Common myeloid progenitor, CD34-positive (primary cell): ENCODE results near the gene PDZD7.

ENCODE experiments used
- CTCF ChIA-PET: fragments of 350-600 bp; sonication (Branson Sonifier 250); formaldehyde crosslinking; loops from one replicate; lab custom pipeline; 2021; ENCODE audit warnings: antibody characterized with exemption; lab: Charles Lee
- POLR2A ChIA-PET: fragments of 350-600 bp; sonication (Branson Sonifier 250); formaldehyde crosslinking; loops from one replicate; lab custom pipeline; 2021; ENCODE audit warnings: antibody characterized with exemption; lab: Charles Lee
- DNase-seq, 3 donors: peaks; one replicate each; pipeline versions ENCODE4 v3.0.0 to v3.0.0-alpha.2; 2013
- H3K27ac ChIP-seq, 2 experiments: 1 replicate in 1 of 2; 2 replicates in 1 of 2; pipeline ENCODE4 v1.7.0; 2013; ENCODE audit warnings: inconsistent platforms in 2 of 2, low read length in 2 of 2, mild to moderate bottlenecking in 2 of 2, low read depth in 1 of 2, moderate library complexity in 1 of 2; ENCODE audit not compliant: severe bottlenecking in 2 of 2, insufficient read depth in 1 of 2, poor library complexity in 1 of 2
- H3K27me3 ChIP-seq, 5 experiments: replicated peaks in 2 of 5; 1 replicate in 3 of 5; 2 replicates in 2 of 5; pipeline versions ENCODE4 v1.6.1 to v1.7.0; 2013; ENCODE audit warnings: low read length in 4 of 5, mild to moderate bottlenecking in 2 of 5, moderate library complexity in 2 of 5, inconsistent platforms in 1 of 5; ENCODE audit not compliant: insufficient read depth in 5 of 5, control insufficient read depth in 4 of 5
- H3K36me3 ChIP-seq, 4 experiments: 1 replicate in 2 of 4; 2 replicates in 2 of 4; pipeline versions ENCODE4 v1.6.1 to v1.7.0; 2013; ENCODE audit warnings: low read length in 3 of 4, control low read depth in 1 of 4, mild to moderate bottlenecking in 1 of 4; ENCODE audit not compliant: control insufficient read depth in 4 of 4, insufficient read depth in 4 of 4
- H3K4me1 ChIP-seq, 4 experiments: 1 replicate in 3 of 4; 2 replicates in 1 of 4; pipeline versions ENCODE4 v1.6.1 to v1.7.1; 2013; ENCODE audit warnings: low read length in 3 of 4, mild to moderate bottlenecking in 3 of 4, control low read depth in 1 of 4, inconsistent platforms in 1 of 4, moderate library complexity in 1 of 4; ENCODE audit not compliant: control insufficient read depth in 4 of 4, insufficient read depth in 4 of 4; ENCODE audit errors: control extremely low read depth in 1 of 4
- H3K4me3 ChIP-seq, 7 experiments: 1 replicate in 4 of 7; 2 replicates in 3 of 7; pipeline versions ENCODE4 v1.5.1 to v1.7.0; 2013; ENCODE audit warnings: mild to moderate bottlenecking in 7 of 7, low read length in 6 of 7, moderate library complexity in 6 of 7, inconsistent platforms in 2 of 7, low read depth in 2 of 7, control low read depth in 1 of 7; ENCODE audit not compliant: insufficient read depth in 4 of 7, control insufficient read depth in 1 of 7; ENCODE audit errors: extremely low read depth in 1 of 7
- H3K9me3 ChIP-seq, 5 experiments: 1 replicate in 4 of 5; 2 replicates in 1 of 5; pipeline versions ENCODE4 v1.6.1 to v1.7.1; 2013; ENCODE audit warnings: low read length in 4 of 5, mild to moderate bottlenecking in 2 of 5, inconsistent platforms in 1 of 5, low read depth in 1 of 5, moderate library complexity in 1 of 5; ENCODE audit not compliant: control insufficient read depth in 4 of 5, insufficient read depth in 2 of 5; ENCODE audit errors: control extremely low read depth in 1 of 5
- WGBS: methylation state at CpG from one replicate; pipeline ENCODE4 v1.1.5; 2013; ENCODE audit not compliant: insufficient coverage; 5-methylcytosine and 5-hydroxymethylcytosine counted together

PDZD7 gene

GRCh38 chr10:101007099-101007711 lies 23.7 kb downstream of the PDZD7 start:
- DNase-seq, result peak in 1 of 3 donors; percentile 16
- WGBS, result 93% methylated on average over 6 of the region's 11 CpGs
- CTCF ChIA-PET, result interaction anchor here (0.9 to 23.7 kb wide), 3 partner anchors 10 to 33 kb away, joined by 4 to 311 read pairs (median 152); partner anchors contain the start of gene LZTS2
- Histone ChIP-seq H3K36me3 (peaks cover 6 to 47% (median 38%) of the 10 kb centered on the region in 4 experiments), H3K4me3 (no peak overlapping the region), H3K27me3 (no peaks in the 10 kb centered on the region), H3K27ac (peak overlapping the region in 1 of 2 experiments; percentile 9), H3K4me1 (peaks cover 0 to 7% (median 3%) of the 10 kb centered on the region in 4 experiments), H3K9me3 (no peaks in the 10 kb centered on the region)
- POLR2A ChIA-PET, result interaction anchor here (0.6 kb wide), 1 partner anchor 15 kb away, joined by 3 read pairs; no protein-coding TSS in a partner anchor

DNA sequence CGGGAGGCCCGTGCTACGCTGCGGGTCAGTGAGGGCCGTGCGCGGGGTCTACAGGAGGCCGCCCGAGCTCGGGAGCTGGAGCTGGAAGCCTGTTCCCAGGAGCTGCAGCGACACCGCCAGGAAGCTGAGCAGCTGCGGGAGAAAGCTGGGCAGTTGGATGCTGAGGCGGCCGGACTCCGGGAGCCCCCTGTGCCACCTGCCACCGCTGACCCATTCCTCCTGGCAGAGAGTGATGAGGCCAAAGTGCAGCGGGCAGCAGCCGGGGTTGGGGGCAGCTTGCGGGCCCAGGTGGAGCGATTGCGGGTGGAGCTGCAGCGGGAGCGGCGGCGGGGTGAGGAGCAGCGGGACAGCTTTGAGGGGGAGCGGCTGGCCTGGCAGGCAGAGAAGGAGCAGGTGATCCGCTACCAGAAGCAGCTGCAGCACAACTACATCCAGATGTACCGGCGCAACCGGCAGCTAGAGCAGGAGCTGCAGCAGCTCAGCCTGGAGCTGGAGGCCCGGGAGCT lies 24.3 kb downstream of the PDZD7 start:
- Histone ChIP-seq H3K9me3 (no peaks in the 10 kb centered on the region), H3K27me3 (no peaks in the 10 kb centered on the region), H3K27ac (no peak overlapping the region), H3K4me3 (no peak overlapping the region), H3K36me3 (peaks cover 6 to 50% (median 38%) of the 10 kb centered on the region in 4 experiments), H3K4me1 (peaks cover 0 to 10% (median 8%) of the 10 kb centered on the region in 4 experiments)
- ChIA-PET POLR2A (interaction anchor here (0.6 kb wide), 1 partner anchor 14 kb away, joined by 3 read pairs; no protein-coding TSS in a partner anchor), CTCF (interaction anchor here (0.9 to 23.7 kb wide), 4 partner anchors 10 to 40 kb away, joined by 3 to 311 read pairs (median 78); partner anchors contain the start of gene LZTS2)
- DNase-seq, result no peak
- 98% methylated on average over 28 of the region's 33 CpGs for WGBS

GRCh38 chr10:101005869-101006567 lies 24.9 kb downstream of the PDZD7 start:
- Histone ChIP-seq H3K9me3 (no peaks in the 10 kb centered on the region), H3K27ac (no peak overlapping the region), H3K27me3 (no peaks in the 10 kb centered on the region), H3K4me3 (no peak overlapping the region), H3K36me3 (peaks cover 6 to 50% (median 38%) of the 10 kb centered on the region in 4 experiments), H3K4me1 (peaks cover 0 to 16% (median 15%) of the 10 kb centered on the region in 4 experiments)
- DNase-seq, result no peak
- 100% methylated on average over 2 of the region's 4 CpGs for WGBS
- CTCF ChIA-PET, result interaction anchor here (0.6 to 23.7 kb wide), 4 partner anchors 10 to 310 kb away, joined by 3 to 311 read pairs (median 78); partner anchors contain the start of gene LZTS2
- POLR2A ChIA-PET, result no interaction called here

DNA sequence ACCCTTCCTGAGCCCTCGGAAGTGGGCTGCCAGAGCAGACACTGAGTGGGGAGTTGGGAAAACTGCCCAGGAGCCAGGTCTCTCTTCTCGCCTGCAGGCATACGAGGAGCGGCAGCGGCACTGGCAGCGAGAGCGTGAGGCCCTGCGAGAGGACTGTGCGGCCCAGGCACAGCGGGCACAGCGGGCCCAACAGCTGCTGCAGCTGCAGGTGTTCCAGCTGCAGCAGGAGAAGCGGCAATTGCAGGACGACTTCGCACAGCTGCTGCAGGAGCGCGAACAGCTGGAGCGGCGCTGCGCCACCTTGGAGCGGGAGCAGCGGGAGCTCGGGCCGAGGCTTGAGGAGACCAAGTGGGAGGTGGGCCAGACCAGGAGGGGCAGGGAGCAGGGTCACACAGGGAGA lies 25.6 kb downstream of the PDZD7 start:
- Histone ChIP-seq H3K9me3 (no peaks in the 10 kb centered on the region), H3K27me3 (no peaks in the 10 kb centered on the region), H3K4me1 (peaks cover 0 to 23% (median 21%) of the 10 kb centered on the region in 4 experiments), H3K27ac (no peak overlapping the region), H3K4me3 (no peak overlapping the region), H3K36me3 (peaks cover 6 to 50% (median 38%) of the 10 kb centered on the region in 4 experiments)
- ChIA-PET CTCF (interaction anchor here (1.5 to 23.7 kb wide), 4 partner anchors 10 to 39 kb away, joined by 3 to 311 read pairs (median 80); partner anchors contain the start of gene LZTS2), POLR2A (no interaction called here)
- 96% methylated on average over 18 of the region's 23 CpGs for WGBS
- DNase-seq, result no peak

DNA sequence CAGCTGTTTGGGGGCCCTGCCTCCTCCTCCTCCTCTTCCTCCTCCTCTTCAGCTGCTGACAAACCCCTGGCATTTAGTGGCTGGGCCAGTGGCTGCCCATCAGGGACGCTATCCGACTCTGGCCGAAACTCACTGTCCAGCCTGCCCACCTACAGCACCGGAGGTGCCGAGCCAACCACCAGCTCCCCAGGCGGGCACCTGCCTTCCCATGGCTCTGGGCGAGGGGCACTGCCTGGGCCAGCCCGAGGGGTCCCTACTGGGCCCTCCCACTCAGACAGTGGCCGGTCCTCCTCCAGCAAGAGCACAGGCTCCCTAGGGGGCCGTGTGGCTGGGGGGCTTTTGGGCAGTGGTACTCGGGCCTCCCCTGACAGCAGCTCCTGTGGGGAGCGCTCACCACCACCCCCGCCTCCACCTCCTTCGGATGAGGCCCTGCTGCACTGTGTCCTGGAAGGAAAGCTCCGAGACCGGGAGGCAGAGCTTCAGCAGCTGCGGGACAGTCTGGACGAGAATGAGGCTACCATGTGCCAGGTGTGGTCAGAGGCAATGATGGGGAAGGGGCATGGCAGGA lies 27.2 kb downstream of the PDZD7 start:
- H3K27ac ChIP-seq, result no peak overlapping the region
- H3K36me3 ChIP-seq, result peaks cover 6 to 50% (median 38%) of the 10 kb centered on the region in 4 experiments
- no peak for DNase-seq
- no peak overlapping the region for H3K4me3 ChIP-seq
- H3K27me3 ChIP-seq, result no peaks in the 10 kb centered on the region
- over 99% methylated on average over 15 of the region's 18 CpGs for WGBS
- H3K4me1 ChIP-seq, result peaks cover 0 to 30% (median 29%) of the 10 kb centered on the region in 4 experiments
- no peaks in the 10 kb centered on the region for H3K9me3 ChIP-seq
- CTCF ChIA-PET, result interaction anchor here (1.4 to 23.7 kb wide), 8 partner anchors 5 to 63 kb away, joined by 3 to 311 read pairs (median 6); partner anchors contain the start of gene SEMA4G
- POLR2A ChIA-PET, result no interaction called here

DNA sequence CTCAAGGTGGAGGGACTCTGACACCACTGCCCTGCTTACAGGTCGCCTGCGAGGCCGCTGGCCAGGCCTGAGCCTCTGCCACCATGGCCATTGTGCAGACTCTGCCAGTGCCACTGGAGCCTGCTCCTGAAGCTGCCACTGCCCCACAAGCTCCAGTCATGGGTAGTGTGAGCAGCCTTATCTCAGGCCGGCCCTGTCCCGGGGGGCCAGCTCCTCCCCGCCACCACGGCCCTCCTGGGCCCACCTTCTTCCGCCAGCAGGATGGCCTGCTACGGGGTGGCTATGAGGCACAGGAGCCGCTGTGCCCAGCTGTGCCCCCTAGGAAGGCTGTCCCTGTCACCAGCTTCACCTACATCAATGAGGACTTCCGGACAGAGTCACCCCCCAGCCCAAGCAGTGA lies 28.5 kb downstream of the PDZD7 start:
- ChIA-PET CTCF (interaction anchor here (0.9 to 23.7 kb wide), 10 partner anchors 7 to 81 kb away, joined by 3 to 311 read pairs (median 4); partner anchors contain the start of gene SEMA4G), POLR2A (interaction anchor here (1.5 kb wide), 1 partner anchor 9 kb away, joined by 5 read pairs; no protein-coding TSS in a partner anchor)
- peaks cover 0 to 42% (median 39%) of the 10 kb centered on the region in 4 experiments for H3K4me1 ChIP-seq
- H3K9me3 ChIP-seq, result no peaks in the 10 kb centered on the region
- H3K27ac ChIP-seq, result peak overlapping the region in 1 of 2 experiments; percentile 91
- 94% methylated on average over 11 of the region's 11 CpGs for WGBS
- H3K4me3 ChIP-seq, result no peak overlapping the region
- H3K36me3 ChIP-seq, result peaks cover 6 to 49% (median 38%) of the 10 kb centered on the region in 4 experiments
- no peak for DNase-seq
- H3K27me3 ChIP-seq, result no peaks in the 10 kb centered on the region
